ENCODE data around the gene DYNLT3. TPM values are rescaled to one million over a fixed set of nuclear protein-coding genes. Genes with fewer than 3 reads are reported as not detected.

The DYNLT3 gene
- total and polyA plus RNA-seq, 11 donors = 9.8 to 32.1 (median 21.0) TPM

DNA sequence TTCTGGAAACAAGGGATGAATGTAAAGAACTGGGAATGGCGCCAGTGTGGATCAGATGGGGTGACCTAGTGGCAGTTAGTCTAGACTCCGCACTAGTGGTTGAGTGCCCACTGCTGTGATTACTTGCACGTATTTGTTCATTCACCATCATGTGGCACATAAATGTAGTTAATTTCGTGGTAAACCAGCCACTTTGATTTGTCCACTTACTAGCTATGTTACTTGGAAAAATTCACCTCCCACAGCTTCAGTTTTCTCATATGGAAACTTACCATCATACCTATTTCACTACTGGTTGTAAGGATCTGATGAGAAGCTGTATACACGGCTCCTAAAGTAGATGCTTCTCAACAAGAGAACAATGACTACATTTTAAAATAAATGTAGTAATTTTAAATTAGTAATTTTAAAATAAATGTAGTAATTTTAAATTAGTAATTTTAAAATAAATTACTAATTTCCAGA lies 394 bp upstream of the DYNLT3 start:
- Histone ChIP-seq H3K36me3 (no peaks in the 10 kb centered on the region), H3K4me1 (peaks cover 0 to 10% (median 0%) of the 10 kb centered on the region in 12 donors), H3K27ac (peak overlapping the region in 11 of 12 donors; percentile 52 to 90 (median 84)), H3K4me3 (peak overlapping the region; percentile 15 to 82 (median 76)), H3K27me3 (no peaks in the 10 kb centered on the region), H3K9me3 (no peaks in the 10 kb centered on the region)
- ATAC-seq (peak in 1 of 4 donors; percentile 3), DNase-seq (no peak)
- intact Hi-C loops (cut with DNase I) = loop anchor here in 1 of 10 donors (2.0 kb wide), 1 partner anchor 63 kb away; no protein-coding TSS in a partner anchor
- WGBS, 4 donors = 12 to 34% (median 23%) methylated on average over 5 of the region's 5 CpGs
- TF ChIP-seq, protein P1, sequence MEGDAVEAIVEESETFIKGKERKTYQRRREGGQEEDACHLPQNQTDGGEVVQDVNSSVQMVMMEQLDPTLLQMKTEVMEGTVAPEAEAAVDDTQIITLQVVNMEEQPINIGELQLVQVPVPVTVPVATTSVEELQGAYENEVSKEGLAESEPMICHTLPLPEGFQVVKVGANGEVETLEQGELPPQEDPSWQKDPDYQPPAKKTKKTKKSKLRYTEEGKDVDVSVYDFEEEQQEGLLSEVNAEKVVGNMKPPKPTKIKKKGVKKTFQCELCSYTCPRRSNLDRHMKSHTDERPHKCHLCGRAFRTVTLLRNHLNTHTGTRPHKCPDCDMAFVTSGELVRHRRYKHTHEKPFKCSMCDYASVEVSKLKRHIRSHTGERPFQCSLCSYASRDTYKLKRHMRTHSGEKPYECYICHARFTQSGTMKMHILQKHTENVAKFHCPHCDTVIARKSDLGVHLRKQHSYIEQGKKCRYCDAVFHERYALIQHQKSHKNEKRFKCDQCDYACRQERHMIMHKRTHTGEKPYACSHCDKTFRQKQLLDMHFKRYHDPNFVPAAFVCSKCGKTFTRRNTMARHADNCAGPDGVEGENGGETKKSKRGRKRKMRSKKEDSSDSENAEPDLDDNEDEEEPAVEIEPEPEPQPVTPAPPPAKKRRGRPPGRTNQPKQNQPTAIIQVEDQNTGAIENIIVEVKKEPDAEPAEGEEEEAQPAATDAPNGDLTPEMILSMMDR (IDR thresholded peaks at IDR 0.05) = no peak
- TF ChIP-seq POLR2A (IDR thresholded peaks at IDR 0.05) = no peak

DNA sequence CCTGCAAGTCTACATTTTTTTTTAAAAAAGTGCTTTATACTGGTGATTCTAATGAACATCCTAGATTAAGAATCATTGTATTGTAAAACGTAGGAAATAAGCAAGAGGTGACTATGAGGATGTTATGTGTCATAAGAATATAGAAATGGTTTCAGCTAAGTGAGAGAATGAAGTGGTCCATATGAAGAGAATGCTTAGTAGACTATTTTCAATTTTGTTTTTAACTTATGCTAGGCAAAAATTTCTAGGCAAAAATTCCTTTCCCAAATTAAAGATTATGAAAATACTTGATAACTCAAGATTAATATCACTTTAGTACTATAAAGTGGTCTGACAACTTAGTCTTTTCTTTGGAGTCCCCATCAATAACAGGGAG lies 825 bp downstream of the DYNLT3 start:
- no peak for ATAC-seq
- peak overlapping the region; percentile 15 to 82 (median 76) for H3K4me3 ChIP-seq
- peaks cover 0 to 10% (median 0%) of the 10 kb centered on the region in 12 donors for H3K4me1 ChIP-seq
- no peaks in the 10 kb centered on the region for H3K9me3 ChIP-seq
- TF ChIP-seq POLR2A (IDR thresholded peaks at IDR 0.05) = no peak
- TF ChIP-seq, protein P1 (IDR thresholded peaks at IDR 0.05) = no peak
- 13 to 42% (median 26%) methylated on average over 1 of the region's 1 CpG for WGBS, 4 donors
- DNase-seq = no peak
- no peaks in the 10 kb centered on the region for H3K27me3 ChIP-seq
- peak overlapping the region in 10 of 12 donors; percentile 52 to 90 (median 85) for H3K27ac ChIP-seq
- peaks cover 0 to 4% (median 0%) of the 10 kb centered on the region in 9 donors for H3K36me3 ChIP-seq
- intact Hi-C loops (cut with DNase I) = loop anchor here in 1 of 10 donors (2.0 kb wide), 1 partner anchor 64 kb away; no protein-coding TSS in a partner anchor

DNA sequence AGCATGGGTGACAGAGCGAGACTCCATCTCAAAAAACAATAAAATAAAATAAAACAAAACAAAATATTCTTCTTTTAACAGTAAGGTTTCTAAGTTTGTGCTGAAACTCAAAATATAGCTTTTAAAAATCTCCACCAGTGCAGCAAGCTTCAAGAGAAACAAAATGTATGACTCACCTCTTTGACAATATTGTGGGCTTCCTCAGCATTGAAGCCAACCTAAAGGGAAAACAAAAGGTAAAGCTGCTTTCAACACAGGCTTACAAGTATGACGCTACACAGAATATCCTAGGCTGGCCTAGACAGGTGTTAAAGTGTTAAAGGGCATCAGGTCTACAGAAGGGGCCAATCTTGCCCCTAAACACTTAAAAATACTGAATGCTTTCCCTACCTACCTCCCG lies 1.2 kb downstream of the DYNLT3 start:
- DNase-seq (no peak), ATAC-seq (no peak)
- intact Hi-C loops (cut with DNase I) = loop anchor here in 1 of 10 donors (2.0 kb wide), 1 partner anchor 65 kb away; no protein-coding TSS in a partner anchor
- H3K4me1 ChIP-seq = peaks cover 0 to 10% (median 0%) of the 10 kb centered on the region in 12 donors
- H3K9me3 ChIP-seq = no peaks in the 10 kb centered on the region
- WGBS, 4 donors = 76 to 85% (median 78%) methylated on average over 3 of the region's 3 CpGs
- H3K27ac ChIP-seq = peak overlapping the region in 2 of 12 donors; percentile 88 to 90
- peak overlapping the region in 6 of 12 donors; percentile 59 to 82 (median 76) for H3K4me3 ChIP-seq
- TF ChIP-seq, protein P1 (IDR thresholded peaks at IDR 0.05) = no peak
- no peak for TF ChIP-seq POLR2A (IDR thresholded peaks at IDR 0.05)
- peaks cover 0 to 8% (median 0%) of the 10 kb centered on the region in 9 donors for H3K36me3 ChIP-seq
- H3K27me3 ChIP-seq = no peaks in the 10 kb centered on the region

DNA sequence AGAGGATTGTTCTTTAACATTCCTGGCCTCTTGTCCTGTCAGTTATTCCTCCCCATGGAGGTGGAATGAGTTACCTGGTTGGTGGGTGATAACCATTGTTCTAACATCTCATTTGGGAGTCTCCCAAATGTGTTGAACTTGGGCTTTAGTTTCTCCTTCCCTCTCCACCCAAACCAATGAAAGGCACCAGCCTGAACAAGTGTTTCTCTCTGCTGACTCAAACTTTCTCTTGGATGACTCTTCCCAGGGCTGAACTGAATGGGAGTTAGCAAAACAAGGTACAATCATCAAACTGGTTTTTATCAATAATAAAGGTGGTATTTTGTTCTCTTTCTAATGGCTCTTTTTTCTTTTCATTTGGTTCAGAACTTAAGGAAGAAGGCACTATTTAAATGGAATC lies 2.7 kb downstream of the DYNLT3 start:
- H3K4me3 ChIP-seq = no peak overlapping the region
- intact Hi-C loops (cut with DNase I) = no loop called here
- TF ChIP-seq, protein P1 (IDR thresholded peaks at IDR 0.05) = no peak
- TF ChIP-seq POLR2A (IDR thresholded peaks at IDR 0.05) = no peak
- peaks cover 0 to 22% (median 5%) of the 10 kb centered on the region in 9 donors for H3K36me3 ChIP-seq
- H3K27me3 ChIP-seq = no peaks in the 10 kb centered on the region
- peaks cover 0 to 10% (median 0%) of the 10 kb centered on the region in 12 donors for H3K4me1 ChIP-seq
- ATAC-seq (no peak), DNase-seq (no peak)
- no peak overlapping the region for H3K27ac ChIP-seq
- H3K9me3 ChIP-seq = no peaks in the 10 kb centered on the region

Data from heart left ventricle (tissue), 16 donors.